HG03108 (cell line): ENCODE measurements around the gene SNCB.
"Not testable (repeated sequence)": the region's sequence is repeated elsewhere in the genome, so short reads cannot be mapped to it uniquely, and the experiment has no call there.

Experiments used
- ATAC-seq: cut with Tn5 transposase; IDR thresholded peaks from one replicate; pipeline ENCODE4 v1.9.1; 2021; ENCODE audit warnings: moderate library complexity; ENCODE audit not compliant: unreplicated experiment

Gene SNCB

DNA sequence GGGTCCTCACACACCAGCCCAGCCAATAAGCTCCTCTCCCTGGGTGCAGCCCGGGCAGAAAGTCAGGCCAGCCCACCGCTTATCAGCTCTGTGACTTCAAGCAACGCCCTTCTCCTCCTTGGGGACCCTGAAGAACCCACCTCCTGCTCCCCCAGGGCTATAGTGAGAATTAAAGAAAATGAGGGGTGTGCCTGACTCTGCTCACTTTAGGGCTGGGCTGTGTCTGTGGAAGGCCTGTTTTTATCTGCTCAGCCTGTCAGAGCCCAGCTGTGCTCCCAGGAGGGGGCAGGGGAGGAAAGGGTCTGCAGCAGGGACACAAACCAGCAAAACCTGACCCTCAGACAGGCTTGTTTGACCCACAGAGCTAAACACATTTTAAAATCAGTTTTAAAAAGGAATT lies 24.3 kb downstream of the SNCB start:
- ATAC-seq = no peak

DNA sequence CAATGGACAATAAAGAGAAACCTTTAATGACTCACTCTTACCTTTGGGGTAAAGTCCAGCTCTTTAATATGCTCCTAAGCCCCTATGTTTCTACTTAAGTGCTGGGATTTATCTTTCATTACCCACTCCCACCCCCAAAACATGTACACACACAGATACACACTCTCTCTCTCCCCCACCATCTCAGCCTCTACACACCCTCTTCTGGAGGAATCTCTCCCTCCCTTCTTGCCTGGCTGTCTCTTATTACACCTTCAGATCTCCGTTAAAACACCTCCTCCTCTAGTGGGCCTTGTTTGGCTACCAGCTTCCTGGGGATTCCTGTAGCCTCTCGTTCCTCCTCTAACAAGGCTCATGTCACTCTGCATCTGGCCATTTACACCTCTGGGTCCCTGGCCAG lies 27.2 kb downstream of the SNCB start:
- ATAC-seq = no peak

DNA sequence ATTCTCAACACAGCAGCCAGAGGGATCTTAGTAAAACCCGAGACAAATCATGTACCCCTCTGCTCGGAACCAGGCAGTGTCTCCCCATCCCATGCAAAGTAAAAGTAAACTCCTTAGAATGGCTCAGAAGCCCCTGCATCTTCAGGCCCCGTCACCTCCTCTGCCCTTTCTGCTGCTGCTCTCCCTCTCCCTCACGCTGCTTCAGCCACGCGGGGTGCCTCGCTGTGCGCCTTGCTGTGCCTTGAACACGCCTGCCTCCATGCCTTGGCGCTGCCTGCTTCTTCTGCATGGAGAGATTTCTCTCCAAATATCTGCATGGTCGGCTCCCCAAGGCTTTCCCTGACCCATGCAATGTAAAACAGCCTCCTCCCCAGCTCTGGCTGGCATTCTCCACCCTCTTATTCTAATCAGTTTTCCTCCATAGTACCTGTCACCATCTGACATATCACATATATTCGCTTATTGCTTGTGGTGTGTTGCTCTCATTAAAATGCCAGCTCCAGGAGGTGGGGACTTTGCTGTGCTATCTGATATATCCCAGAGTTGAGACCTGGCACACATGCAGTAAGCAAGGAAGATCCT lies 28.3 kb downstream of the SNCB start:
- no peak for ATAC-seq

DNA sequence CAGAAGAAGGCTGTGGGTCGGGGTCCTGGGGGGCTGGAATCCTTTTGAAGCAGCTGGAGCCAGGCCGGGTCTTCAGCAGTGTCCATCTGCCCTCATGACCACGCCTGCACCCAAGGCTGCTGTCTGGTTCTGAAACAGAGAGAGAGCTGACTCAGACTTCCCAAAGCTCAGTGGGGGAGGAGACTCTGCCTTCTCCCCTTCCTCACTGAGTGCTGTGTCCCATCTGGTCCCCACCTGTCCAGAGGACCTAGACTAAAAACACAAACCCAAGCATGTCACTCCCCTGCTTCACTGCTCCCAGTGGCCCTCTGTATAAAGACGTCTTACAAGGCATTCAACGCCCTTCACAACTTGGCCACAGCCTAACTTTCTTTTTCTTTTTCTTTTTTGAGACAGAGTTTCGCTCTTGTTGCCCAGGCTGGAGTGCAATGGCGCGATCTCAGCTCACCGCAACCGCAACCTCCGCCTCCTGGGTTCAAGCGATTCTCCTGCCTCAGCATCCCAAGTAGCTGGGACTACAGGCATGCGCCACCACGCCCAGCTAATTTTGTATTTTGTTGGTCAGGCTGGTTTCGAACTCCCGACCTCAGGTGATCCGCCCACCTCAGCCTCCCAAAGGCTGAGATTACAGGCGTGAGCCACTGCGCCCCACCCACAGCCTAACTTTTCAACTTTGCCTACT lies 30.4 kb downstream of the SNCB start:
- not testable (repeated sequence) for ATAC-seq

DNA sequence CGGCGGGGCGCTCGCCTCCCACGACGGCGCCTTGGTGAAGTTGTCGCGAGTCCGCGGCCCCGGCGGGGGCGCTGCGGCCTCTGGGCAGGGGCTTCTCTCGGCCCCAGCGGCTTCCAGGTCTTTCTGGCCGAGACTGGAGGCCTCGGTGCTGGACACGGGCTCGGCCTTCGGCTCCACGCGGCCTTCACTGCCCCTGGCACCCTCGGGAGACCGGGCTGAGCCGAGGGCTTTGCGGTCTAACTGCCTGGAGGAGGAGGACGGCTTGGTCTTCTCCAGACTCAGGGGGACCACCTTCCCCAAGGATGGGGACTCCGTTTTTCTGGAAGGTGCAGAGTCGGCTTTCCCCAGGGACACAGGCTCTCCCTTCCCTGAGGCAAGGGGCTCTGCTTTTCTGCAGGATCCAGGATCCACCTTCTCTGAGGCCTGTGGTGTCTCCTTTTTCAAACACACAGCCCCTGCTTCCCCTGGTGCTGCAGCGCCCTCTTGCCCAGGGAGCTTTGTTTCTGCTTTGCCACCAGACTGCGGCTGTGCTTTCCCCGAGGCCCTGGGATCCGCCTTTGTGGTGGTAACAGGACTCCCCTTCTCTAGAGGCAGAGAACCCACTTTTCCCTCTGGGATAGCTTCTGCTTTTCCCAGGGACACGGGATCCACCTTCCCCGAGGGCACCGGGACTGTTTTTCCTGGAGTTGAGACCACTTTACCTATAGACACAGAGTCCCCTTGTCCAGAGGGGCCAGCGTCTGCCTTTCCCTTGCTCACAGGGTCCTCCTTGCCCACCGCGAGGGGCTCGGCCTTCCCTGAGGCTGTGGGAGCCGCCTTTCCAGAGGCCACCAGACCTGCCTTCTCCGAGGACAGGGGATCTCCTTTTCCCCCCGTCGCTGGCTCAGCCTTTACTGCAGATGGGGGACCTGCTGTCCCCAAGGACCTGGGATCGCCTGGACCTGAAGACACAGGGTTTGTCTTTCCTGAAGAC lies 32.6 kb downstream of the SNCB start:
- ATAC-seq = no peak

DNA sequence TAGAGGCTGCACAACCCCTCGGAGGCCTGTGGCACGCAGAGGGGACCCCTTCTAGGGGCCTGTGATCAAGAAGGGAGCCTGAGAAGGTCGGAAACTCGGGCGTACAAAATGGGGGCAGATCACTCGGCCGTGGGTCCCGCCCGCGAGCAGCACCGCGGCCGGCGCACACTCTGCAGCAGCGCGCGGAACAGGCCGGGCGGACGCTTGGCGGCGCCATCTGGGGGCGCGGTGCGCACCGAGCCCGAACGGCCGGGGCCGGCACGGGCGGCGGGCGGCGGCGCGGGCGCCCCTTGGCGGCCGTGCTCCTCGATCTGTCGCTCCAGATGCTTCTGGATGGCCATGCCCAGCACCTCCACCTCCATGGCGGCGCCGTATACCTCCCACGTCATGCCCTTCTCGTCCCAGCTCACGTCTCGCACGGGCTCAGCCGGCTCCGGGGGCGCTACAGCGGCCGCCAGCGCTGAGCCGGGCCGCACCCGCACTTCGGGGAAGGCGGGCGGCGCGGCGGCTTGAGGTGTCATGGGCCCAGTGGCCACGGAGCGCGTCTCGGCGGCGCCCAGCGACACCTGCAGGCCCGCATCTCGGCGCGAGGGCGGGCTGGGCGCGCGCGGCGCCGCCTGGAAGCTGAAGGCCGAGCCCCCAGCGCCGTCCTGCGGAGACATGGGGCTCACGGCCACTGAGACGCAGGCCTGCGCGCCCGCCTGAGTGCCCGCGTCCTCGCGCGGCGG lies 33.5 kb downstream of the SNCB start:
- ATAC-seq = no peak

DNA sequence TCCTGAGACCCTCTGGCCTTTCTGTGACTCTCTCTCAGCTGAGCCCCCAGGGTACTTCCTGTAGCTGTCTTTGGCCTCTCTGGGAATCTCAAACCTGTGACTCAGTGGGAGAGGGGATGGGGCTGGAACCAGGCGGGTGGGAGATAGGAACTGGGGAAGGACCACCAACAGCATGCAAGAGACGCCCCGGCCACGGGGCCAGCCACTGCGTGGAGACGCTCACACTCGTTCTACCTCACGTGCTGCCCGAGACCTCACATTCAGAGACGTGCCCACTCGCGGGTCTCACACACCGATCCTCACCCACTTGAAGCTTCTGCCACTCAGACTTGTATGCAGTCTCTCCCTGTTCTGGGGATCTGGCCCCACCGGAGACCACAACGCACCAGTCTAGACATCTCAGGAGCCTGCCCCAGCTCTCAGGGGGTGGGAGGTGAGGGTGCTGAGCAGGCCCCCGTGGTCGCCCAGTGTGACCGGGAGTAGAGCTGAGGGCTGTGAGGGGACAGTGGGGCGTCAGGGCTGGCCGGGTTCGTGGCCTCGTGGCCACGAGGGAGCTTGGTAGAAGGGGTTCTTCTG lies 34.2 kb downstream of the SNCB start:
- no peak for ATAC-seq

DNA sequence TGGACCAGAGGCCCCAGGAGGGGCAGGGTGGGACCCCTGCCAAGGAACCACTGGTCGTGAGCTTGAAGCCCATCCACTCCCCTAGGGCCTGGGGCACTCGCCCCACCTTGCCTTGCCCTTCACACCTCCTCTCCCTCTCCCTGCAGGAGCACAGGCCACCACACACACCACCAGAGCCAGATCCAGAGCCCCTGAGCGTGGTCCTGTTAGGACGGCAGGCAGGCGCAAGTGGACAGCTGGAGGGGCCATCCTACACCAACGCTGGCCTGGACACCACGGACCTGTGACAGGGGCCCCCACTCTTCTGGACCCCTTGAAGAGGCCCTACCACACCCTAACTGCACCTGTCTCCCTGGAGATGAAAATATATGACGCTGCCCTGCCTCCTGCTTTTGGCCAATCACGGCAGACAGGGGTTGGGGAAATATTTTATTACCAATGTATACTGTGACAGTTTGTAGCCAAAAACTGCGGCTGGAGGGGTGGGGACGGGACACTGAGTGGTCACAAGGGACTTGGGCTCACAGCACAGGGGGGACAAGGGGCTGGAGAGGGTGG lies 34.9 kb downstream of the SNCB start:
- no peak for ATAC-seq

DNA sequence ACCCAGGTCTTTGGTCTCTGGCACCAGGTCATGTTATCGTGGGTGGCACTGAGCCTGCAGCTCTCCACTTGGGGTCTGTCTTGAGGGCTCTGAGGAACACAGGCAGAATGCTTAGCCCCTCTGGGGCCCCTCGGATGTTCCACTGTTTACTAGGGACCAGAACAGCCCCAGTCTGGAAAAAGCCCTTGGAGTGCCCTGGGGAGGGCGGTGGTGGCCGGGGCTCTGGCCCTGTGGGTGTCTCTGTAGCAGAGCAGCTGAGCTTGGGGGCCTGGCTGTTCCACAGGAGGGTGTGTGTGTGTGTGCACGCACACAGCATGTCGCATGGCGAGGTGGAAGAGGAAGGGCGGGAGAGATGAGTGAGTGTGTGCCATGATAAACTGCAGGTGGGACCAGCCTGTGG lies 35.8 kb downstream of the SNCB start:
- no peak for ATAC-seq

DNA sequence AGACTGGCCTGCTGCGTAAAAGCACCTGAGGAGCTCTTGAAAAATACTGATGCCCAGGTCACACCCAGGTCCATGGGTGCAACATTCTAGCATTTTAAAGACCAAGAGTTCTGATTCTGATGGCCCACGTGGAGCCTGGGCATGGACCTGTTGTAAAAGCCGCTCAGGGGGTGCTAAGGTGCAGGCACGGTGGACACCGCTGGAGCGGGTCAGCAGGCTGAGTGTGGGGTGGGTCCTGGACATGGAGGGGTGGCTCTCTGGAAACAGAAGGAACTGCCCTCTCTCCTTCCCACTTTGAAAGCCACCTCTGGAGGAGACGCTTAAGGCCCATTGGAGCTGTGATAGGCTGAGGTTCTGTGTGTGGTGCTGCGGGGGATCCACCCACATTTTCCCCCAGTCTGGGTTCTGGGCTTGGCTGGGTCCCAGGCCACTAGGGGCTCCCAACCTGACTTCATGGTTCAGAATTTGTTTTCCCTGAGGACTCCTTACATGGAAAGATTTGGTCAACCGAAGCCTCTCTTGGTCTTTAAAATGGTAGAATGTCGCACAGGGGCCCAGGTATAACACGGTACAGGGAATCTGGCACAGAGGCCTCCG lies 37.0 kb downstream of the SNCB start:
- no peak for ATAC-seq

DNA sequence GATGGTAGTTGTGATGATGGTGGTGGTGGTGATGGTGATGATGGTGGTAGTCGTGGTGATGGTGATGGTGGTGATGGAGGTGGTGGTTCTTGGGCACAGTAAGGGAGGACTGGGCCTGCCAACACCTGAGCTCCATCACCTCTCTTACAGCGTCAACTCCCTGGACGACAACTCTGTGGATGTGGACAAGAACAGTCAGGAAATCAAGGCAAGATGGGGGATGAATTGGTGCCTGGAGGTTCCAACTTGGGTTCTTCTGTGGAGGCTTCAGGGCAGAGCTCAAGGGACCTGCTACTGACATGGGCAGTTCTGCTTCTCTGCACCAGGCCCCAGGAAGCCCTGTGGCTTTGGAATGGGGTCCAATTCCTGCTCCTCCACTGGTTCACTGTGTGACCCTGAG lies 37.8 kb downstream of the SNCB start:
- no peak for ATAC-seq

DNA sequence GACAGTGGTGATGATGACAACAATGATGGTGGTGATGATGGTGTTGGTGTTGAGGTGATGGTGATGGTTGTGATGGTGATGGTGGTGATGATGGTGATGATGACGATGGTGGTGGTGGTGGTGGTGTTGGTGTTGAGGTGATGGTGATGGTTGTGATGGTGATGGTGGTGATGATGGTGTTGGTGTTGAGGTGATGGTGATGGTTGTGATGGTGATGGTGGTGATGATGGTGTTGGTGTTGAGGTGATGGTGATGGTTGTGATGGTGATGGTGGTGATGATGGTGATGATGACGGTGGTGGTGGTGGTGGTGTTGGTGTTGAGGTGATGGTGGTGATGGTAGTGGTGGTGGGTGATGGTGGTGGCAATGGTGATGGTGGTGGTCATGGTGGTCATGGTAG lies 38.7 kb downstream of the SNCB start:
- ATAC-seq = not testable (repeated sequence)

DNA sequence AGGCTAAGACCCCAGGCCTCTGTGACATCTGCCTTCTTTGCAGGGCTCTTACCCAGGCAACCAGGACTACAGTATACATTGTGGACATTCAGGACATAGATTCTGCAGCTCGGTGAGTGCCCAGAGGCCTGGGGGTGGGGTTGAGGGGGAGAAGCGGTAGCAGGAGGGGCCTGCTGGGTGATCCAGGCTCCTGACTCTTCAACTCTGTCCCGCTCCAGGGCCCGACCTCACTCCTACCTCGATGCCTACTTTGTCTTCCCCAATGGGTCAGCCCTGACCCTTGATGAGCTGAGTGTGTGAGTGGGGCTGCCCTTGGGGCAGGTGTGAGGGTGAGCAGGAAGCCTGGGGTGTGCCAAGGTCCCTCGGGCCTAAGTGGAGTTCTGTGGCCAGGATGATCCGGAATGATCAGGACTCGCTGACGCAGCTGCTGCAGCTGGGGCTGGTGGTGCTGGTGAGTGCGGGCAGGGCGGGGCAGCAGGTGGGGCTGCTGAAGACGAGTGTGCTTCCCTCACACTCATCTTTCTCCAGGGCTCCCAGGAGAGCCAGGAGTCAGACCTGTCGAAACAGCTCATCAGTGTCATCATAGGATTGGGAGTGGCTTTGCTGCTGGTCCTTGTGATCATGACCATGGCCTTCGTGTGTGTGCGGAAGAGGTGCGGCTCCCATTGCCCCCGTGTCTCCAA lies 40.2 kb downstream of the SNCB start:
- no peak for ATAC-seq

DNA sequence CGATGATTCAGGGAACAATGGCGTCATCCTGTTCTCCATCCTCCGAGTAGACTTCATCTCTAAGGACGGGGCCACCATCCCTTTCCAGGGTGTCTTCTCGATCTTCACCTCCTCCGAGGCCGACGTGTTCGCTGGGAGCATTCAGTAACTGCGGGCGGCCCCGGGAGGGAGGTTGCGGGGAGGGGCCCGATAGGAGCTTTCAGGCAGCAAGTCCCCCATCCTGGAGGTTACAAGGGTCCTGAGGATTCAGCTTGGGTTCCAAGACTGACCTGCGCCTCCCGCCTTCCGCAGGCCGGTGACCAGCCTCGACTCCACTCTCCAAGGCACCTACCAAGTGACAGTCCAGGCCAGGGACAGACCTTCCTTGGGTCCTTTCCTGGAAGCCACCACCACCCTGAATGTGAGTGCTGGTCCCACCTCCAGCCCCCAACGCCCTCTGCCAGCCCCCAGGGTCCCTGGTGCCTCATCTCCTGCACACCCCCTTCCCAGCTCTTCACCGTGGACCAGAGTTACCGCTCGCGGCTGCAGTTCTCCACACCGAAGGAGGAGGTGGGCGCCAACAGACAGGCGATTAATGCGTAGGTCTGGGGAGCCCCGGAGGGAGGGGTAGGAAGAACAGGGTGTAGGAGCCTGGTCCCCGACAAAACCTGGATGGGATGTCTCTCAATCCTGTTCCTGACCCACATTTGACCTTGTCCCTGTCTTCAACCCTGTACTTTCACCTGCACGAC lies 41.1 kb downstream of the SNCB start:
- ATAC-seq = no peak

DNA sequence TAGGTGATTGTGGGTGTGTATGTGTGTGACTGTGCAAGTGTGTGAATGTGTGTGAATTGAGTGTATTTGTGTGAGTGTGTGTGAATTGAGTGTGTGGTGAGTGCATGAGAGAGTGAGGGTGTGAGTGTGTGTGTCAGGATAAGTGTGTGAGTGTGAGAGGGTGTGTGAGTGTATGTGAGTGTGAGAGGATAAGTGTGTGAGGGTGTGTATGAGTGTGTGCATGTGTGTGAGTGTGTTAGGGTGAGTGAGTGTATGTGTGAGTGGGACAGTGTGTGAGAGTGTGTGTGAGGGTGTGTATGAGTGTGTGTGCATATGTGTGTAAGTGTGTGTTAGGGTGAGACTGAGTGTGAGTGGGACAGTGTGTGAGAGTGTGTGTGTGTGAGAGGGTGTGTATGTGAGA lies 42.0 kb downstream of the SNCB start:
- no peak for ATAC-seq

DNA sequence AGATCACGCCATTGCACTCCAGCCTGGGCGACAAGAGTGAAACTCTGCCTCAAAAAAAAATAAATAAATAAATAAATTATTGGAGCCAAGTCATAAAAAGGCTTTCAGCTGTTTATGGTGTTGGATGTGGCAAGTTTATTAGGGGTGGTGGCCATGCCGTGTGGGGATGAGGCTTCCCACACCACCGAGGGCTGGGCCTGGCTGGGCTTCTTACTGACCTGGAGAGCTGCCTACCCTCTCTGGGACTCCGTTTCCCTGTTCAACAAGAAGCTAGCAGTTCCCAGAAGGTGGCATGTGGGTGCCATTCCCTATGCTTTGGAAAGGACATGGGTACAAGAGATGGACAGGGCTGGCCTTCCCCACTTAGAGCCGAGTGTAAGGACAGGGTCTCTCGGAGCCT lies 42.9 kb downstream of the SNCB start:
- no peak for ATAC-seq

DNA sequence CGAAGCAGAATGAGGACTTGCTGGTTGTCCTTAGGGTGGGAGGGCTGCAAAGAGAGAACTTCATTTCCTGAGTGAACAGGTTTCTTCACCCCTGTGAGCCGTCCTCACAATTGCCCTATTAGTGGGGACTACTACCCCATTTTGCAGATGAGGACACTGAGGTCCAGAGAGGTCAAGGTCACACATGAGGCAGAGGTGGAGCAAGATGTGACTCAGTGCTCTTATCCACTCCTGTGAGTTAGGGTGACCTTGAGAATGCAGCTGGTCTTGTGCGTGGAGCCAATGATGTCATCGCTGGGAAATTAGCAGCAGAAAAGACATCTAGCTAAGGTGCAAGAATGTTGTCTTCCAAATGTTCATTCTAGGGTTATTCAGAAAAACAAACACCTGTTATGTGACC lies 47.3 kb downstream of the SNCB start:
- no peak for ATAC-seq

DNA sequence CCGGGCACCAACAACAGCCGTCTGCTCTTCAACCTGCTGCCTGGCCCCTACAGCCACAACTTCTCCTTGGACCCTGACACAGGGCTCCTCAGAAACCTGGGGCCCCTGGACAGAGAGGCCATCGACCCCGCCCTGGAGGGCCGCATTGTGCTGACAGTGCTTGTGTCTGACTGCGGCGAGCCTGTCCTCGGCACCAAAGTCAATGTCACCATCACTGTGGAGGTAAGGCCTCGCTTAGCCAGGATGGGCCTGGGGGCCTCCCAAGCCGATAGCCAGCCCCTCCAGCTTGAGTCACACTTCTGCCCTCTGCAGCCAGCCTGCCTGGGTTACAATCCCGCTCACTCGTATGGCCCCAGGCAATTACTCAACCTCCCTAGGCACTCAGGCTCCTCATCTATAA lies 49.0 kb downstream of the SNCB start:
- no peak for ATAC-seq

DNA sequence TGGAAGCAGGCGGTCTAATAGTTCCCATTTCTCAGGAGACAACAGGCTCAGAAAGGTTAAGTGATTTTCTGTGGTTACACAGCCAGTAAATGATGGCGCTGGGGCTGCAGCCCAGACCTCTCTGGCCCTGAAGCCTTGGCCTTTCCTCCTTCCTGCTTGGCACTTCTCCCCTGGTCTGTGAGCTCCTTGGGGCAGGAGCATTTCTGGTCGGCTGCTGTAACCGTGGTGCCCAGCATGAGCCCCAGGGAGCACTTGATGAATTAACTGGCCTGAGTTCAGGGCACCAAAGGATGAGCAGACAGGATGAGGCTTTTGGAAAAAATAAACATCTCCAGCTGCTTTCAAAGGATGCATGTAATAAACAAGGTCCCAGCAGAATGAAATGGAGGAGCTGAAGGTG lies 51.0 kb downstream of the SNCB start:
- ATAC-seq = no peak
